Left renal pelvis (tissue), 4 donors: Measurements from ENCODE around the gene SAMD4A. TPM values are rescaled to one million over a fixed set of nuclear protein-coding genes. Genes with fewer than 3 reads are reported as not detected.
"Not testable (repeated sequence)": the region's sequence is repeated elsewhere in the genome, so short reads cannot be mapped to it uniquely, and the experiment has no call there.

Source experiments
- DNase-seq, 4 donors: peaks; one replicate each; pipeline ENCODE4 v3.0.0-alpha.2; 2013; ENCODE audit warnings: low read depth in 4 of 4, low spot score in 3 of 4
- polyA plus RNA-seq, 4 donors: library from polyadenylated mRNA; unstranded; fragments of 120-200 nt; gene quantifications; one replicate each; pipeline ENCODE4 v1.2.1, GENCODE V29; 2013; ENCODE audit not compliant: insufficient read length in 4 of 4

Gene SAMD4A
- polyA plus RNA-seq, 4 donors: 9.4 to 16.9 (median 10.3) TPM

- no peak for DNase-seq
These were observed 223.0 kb downstream of the SAMD4A start for GRCh38 chr14:54789781-54790480.

GRCh38 chr14:54791001-54791400, 224.1 kb downstream of the SAMD4A start:
- DNase-seq: no peak

GRCh38 chr14:54792288-54792687, 225.4 kb downstream of the SAMD4A start:
- no peak for DNase-seq

- DNase-seq: no peak
These were observed 227.2 kb downstream of the SAMD4A start for GRCh38 chr14:54794159-54794558.

- DNase-seq: no peak
These were observed 227.9 kb downstream of the SAMD4A start for GRCh38 chr14:54794796-54795195.

GRCh38 chr14:54796961-54797360, 230.0 kb downstream of the SAMD4A start:
- DNase-seq: no peak

- no peak for DNase-seq
These were observed 230.6 kb downstream of the SAMD4A start for GRCh38 chr14:54797556-54797955.

GRCh38 chr14:54797986-54798385, 231.1 kb downstream of the SAMD4A start:
- no peak for DNase-seq

GRCh38 chr14:54798465-54799124, 231.7 kb downstream of the SAMD4A start:
- no peak for DNase-seq

GRCh38 chr14:54801482-54801881, 234.6 kb downstream of the SAMD4A start:
- DNase-seq: not testable (repeated sequence)

GRCh38 chr14:54803396-54803795, 236.5 kb downstream of the SAMD4A start:
- no peak for DNase-seq

GRCh38 chr14:54803926-54804537, 237.1 kb downstream of the SAMD4A start:
- no peak for DNase-seq

- no peak for DNase-seq
These were observed 237.7 kb downstream of the SAMD4A start for GRCh38 chr14:54804538-54805041.

- no peak for DNase-seq
These were observed 238.1 kb downstream of the SAMD4A start for GRCh38 chr14:54805070-54805444.

- peak; percentile 54 to 72 (median 57) for DNase-seq
These were observed 238.8 kb downstream of the SAMD4A start for GRCh38 chr14:54805445-54806322.

GRCh38 chr14:54806616-54807015, 239.7 kb downstream of the SAMD4A start:
- no peak for DNase-seq

- no peak for DNase-seq
These were observed 240.5 kb downstream of the SAMD4A start for GRCh38 chr14:54807428-54807827.

- no peak for DNase-seq
These were observed 241.0 kb downstream of the SAMD4A start for GRCh38 chr14:54807881-54808280.

- DNase-seq: no peak
These were observed 241.6 kb downstream of the SAMD4A start for GRCh38 chr14:54808326-54809161.

- no peak for DNase-seq
These were observed 242.8 kb downstream of the SAMD4A start for GRCh38 chr14:54809767-54810166.
